Dermis microvascular lymphatic vessel endothelial cell (primary cell): Measurements from ENCODE around the gene TNFAIP8L3. TPM values are rescaled to one million over a fixed set of nuclear protein-coding genes. Genes with fewer than 3 reads are reported as not detected.
A peak's percentile ranks its signal among the peaks of the same experiment; 100 is the strongest.

Source experiments
- DNase-seq, 2 donors: peaks; one replicate each; pipeline versions ENCODE4 v3.0.0 to v3.0.0-alpha.2; 2010; ENCODE audit warnings: low read depth in 2 of 2
- total RNA-seq: library from RNA; depleted of rRNA; stranded (reverse); fragments of >200 nt; gene quantifications from 2 replicates; pipeline ENCODE4 v1.2.1, GENCODE V29; 2014

Gene TNFAIP8L3
- total RNA-seq, 1 donor from 2014 or later: 91.5 TPM

DNA sequence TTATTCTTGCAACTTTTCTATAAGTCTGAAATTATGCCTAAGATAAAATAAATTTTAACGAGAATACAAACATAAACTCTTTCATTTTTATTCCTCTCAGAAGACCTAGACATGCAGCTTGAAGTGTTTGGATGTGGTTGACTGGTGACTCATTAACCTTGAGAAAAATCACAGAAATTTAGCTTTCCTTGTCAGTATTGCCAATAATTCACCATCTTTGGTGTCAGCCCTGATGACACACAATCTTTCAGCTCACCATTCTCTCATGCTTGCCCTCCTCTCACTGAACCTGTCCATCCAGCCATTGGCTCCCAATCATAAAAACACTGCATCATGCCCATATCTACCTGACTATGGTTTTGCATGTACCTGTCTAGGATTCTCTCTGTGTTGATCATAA lies 22.6 kb upstream of the TNFAIP8L3 start:
- DNase-seq: no peak

DNA sequence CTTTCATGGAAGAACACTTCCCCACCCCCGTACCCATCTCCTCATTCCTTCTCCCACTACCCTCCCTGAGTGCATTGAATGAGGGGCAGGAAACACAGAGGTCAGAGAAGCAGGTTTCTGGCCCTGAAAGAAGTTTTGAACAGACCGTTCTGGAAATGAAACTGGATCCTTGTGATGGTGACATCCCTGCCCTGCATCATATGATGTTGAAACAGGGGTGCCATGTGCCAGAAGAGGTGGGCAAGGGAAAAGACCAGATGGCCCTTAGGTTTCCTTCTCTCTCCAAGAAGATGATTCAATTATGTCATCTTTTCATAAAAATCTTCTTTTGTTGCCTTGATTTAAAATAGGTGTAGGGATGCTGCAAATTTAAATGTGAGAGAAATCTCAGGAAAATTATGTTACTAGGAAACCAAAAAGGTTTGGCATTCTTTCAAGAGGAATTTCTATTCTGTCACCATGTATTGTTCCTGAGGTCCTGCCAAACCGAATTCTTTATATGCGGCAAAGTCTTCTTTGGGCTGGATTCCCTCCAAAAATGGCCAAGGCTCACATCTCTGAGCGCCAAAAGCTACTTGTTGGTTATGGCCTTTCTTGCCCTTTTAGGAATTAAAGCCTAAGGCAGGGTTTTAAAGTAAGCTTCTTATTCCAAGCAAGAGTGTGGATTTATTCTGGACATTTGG lies 19.9 kb upstream of the TNFAIP8L3 start:
- DNase-seq: peak; percentile 36 to 45

DNA sequence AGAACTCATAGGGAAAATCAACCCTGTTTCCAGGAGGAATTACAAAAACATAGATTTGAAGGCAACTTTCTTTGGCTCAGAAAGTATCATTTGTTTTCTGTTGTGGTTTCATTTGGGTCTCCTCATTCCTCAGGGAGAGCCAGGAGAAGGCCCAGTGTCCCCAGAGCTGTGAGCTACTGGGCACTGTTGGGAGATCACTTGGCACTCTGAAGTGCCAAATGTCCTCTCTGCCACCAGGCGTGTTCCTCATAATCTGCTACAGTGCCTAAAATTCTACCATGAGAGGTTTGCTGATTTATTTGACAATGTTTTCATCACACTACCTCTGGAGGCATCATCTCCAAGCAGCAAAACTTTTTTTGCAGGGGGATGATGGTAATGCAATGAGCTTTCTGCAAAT lies 17.4 kb upstream of the TNFAIP8L3 start:
- no peak for DNase-seq

DNA sequence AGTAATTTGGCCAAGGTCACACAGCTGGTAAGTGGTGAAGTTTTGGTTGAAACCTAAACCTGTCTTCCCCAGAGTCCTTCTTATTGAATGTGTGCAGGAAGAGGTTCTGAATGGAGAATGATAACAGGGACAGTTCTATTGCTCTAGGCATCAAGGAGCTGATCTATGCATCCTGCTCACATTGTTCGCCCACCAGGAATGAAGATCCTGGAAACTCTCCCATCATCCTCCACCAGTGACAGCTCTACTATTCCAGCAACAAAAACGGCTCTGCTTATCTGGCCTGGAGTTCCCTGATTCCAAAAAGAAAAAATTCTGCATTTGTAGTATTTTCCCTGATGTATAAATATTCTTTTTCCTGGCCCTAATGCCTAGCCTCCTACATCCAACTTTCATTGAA lies 16.4 kb upstream of the TNFAIP8L3 start:
- DNase-seq: no peak

DNA sequence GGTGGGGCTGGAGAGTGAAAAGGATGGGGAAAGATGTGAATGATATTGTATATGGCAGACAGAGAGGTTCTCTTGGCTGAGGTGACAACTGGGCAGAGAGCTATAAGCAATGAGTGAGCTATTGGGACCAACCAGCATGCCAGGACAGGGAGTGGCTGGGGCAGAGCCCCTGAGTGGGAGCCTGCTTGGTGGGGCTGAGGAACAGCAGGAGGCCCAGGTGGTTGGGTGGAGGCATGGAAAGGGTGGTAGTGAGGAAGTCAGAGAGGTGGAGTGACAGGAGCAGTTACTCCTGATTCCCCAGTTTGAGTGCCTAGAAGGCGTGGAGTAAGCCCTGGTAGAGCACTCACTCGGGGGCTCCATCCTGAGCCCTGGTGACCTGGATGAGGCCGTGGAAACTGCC lies 15.5 kb upstream of the TNFAIP8L3 start:
- no peak for DNase-seq

DNA sequence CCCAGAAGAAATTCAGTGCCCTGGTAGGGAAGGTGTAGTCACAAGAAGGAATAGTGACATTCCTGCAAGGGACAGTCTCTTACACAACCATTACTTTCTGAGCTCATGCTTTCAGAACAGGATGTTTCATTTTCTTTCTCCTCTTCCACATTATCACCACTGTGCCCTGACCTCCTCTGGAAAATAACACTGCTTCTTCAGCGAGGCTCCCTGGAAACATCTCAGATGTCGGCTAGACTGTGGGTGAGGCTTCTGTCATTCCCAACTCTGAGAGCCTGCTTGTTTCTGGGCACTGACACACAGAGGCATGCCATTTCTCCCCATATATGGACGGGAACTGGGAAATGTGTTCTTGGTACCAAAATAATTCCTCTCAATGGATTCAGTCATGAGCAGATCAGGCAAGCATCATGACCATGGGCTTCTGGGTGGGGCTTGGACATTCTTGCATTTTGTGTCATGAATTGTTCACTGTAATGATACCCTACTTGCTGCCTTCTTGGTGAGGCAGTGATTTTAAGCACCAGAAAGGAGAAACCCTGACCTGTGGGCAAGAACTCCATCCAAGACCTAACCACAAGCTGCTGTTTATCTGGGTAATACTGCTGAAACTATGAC lies 14.3 kb upstream of the TNFAIP8L3 start:
- no peak for DNase-seq

DNA sequence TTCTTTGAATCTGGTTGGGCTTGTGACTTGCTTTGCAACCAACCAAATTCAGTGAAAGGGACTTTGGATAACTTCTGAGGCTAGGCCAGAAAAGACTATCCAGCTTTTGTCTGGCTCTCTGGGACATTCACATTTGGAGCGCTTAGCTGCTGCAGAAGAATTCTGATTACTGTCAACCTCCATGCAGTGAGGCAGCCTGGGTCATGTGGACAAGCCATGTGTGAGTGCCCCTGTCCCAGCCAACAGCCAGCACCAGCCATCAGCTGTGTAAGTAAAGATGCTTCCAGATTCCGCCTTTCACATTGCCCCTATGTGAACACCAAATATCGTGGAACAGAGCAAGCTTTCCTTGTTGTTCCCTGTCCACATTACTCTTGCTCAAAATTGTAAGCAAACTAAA lies 12.9 kb upstream of the TNFAIP8L3 start:
- no peak for DNase-seq

DNA sequence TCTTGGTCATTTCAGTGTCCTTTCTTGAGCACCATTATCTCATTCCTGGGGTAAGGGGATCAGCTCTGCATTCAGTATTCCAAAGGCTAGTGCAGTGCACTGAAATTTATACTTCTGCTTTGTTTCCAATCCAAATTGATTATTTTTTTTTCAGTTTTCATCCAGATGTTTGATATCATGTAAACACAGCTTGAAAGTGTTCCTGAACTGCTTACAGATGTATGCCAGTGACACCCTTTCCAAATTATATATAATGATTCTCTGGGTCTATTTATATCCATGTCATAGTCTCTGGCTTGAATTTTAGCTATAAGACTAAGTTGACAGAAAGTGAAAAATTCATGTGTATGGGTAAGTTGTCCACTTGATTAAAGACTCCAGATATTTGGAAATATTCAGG lies 11.8 kb upstream of the TNFAIP8L3 start:
- no peak for DNase-seq

DNA sequence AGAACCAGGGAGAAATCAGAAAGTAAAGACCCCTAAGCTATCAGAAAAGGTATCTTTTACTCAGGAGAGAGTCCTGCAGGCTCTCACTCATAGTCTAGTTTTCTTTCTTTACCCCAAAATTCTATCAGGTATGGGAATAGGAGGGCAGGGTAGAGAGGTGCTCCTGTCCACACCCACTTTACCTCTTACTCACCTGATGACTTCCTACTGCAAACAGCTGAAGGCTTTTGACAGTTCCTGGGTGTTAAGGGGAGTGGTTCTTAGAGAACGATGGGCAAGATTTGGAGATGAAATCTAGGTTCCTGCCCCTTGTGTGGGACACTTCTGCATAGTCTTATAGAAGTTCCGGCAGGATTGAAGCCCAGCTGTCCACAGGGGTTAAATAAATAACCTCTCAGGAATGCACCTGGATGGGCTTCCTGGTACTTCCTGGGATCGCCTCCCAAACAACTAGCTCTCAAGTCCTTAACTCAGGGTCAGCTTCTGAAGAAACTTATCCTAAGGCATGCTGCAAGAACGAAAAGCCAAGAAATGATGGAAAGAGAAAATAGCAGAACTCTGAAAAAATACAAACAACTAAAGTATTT lies 10.8 kb upstream of the TNFAIP8L3 start:
- DNase-seq: no peak

DNA sequence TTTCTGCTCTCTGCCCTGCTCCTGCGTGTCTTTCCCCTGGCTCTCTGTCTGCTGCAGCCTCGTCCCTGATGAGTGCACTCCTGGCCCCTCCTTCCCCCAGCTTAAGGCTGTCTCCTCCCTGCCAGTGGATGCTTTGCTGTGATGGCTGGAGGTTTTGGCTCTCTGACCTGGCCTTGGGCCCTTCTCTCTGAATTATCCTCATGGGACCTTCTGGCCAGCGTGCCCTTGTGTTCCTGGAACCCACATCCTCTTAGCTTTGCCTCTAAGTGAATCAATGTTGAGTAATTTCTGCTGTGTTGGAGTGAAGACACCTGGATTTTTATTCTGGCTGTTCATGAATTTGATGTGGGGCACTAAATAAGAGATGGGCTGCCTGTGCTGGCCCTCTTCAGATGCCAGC lies 9.8 kb upstream of the TNFAIP8L3 start:
- DNase-seq: no peak

DNA sequence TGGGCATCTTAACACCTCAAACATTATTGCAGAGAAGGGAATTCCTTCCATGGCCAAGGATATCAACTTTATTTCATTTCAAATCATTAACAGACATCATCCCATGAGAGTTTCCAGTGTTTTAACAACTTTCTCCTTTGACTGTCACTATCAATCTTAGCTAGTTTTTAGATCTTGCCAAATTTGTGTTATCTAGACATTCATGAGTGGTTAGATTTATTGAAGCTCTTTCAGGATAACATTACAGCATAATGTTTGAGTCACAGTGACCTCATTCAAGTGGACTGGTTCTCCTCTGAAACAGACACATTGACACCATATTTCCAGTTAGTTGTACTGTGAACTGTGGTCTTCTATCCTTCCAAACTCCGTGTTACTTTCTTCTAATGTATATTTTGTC lies 8.6 kb upstream of the TNFAIP8L3 start:
- no peak for DNase-seq

DNA sequence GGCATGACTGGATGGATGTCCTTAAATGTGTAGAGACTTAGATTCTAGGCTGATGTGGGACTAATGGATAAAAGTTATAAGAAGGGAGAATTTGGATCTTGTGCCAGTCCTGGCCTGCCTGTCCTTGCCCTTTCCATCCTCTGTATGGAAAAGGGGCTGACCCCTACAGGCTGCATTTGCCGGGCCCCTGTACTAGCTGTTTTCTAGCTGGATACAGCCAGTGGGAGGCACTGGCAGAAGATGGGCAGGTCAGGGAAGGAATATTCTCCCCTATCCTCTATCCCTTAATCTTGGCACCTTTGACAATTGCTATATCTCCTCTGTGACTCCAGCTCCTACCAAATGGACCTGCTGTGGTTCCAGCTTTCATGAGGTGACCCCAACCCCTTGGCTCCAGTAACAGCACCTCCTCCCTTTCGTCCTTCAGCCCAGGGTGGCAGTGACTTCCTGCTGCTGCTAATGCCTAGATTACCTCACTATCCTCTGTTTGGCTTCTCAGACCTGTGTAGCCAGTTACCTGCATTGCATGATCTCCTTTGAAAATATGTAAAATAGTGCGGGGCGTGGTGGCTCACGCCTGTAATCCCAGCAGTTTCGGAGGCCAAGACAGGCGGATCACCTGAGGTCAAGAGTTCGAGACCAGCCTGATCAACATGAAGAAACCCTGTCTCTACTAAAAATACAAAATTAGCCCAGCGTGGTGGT lies 6.2 kb upstream of the TNFAIP8L3 start:
- no peak for DNase-seq

DNA sequence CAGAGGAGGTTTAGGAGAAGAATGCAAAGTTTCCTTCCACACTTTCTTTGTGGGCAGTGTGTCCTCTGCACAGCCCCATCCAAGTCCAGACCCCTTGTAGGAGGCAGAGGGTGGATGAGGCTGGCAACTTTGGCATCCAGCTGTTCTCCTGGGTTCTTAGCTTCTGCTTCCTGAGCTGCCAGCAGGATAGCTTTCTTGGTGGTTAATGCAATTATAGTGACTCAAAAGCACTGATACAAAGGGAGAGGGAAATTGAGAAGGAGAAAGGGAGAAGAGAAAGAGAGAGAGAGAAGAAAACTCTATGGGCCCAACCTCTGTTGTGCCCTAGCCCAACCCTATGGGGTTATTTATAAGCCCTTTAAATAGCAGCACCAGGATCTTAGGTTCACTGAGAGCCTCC lies 4.5 kb upstream of the TNFAIP8L3 start:
- DNase-seq: no peak

DNA sequence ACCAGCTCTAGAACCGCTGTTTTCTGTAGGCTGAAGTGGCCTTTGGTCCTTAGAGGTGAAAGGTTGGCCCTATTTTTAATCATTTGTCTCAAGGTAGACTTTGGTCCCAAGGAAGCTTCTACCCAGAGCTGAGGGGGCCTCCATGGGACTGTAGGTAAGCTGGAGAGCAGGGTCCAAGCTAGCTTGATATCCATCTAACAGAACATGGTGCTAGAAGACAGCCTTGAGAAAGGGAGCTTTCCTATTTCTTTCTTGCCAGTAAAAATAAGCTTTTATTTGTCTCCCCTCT lies 3.6 kb upstream of the TNFAIP8L3 start:
- no peak for DNase-seq

DNA sequence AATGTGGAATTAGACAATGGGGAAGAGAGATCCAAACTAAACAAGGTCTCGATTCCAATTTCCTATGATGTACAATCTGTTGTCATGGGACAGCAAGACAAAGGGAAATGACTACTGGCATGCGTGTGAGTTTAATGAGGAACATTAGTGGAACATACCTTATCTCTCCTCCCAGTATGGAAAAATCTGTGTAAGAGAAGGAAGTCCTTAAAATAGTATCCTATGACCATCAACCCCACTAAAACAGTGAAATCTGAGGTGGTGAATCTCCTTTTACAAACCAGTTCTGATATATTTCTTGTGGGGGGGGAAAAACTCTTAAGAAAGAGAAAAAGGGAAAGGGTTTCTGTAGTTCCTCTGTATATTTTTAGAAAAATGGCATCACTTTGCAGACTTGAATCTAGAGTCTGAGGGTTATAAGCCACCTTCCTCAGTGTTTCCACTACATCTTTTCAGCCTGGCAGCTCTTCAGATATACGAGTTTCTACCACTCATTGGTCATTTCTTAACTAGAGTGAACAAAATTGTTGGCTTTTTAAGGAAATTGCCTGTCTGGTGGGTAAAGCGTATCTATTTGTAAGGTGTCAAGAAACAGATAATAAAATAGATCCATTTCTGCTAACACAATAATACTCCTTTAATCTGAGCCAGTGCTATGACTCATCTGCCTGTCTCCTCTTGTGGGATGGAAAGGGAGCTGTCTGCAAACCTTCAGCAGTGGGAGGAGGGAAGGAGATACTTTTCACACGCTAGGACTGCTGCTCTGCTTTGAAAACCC lies 3.0 kb upstream of the TNFAIP8L3 start:
- peak; percentile 99 to 100 for DNase-seq

DNA sequence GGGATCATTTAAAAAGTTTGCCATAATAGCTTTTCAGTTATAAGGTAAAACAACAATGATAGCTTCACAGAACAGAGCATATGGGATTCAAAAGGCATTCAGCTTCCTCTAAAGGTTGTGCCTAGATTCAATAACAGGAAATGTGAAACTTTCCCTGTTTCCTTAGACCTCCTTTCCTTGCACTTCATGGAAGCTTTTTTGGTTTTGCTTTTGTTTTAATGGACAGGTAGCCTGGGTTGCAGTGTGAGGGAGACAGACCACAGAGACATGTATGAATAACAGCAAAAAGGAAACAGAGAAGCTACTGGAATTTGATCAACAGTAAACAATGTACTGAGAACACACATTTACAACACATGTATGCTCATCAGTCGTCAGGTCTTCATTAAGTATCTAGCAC lies 2.3 kb upstream of the TNFAIP8L3 start:
- peak; percentile 86 to 87 for DNase-seq

DNA sequence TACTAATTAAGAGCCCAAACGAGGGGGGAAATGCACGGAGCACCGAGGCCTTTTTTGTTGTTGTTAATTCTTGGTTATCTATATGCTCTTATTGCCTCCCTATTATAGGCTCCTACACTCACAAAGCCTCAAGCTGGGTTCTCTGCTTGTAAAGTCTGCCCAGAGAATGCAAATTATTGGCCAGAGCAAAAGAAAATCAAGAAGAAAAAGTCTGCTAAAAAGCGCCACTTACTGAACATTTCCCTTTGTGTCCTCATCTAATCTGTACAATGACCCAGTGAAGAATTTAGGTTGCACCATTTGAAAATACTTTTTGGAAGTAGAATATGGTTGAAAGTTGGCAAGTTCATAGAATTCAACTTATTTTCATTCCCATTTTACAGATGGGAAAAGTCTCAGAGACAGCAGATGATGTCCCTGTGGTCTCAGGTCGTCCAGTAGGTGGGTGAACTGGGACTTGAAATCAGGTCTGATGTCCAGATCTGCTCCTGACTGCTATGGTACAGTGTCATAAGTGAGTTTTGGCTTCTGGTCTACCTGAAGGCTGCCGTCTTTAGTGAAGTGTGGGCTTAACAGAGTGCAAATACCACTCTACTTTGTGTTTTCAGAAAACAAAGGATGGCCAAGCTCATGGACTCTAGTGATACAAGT lies 1.1 kb upstream of the TNFAIP8L3 start:
- DNase-seq: peak; percentile 31 to 42

DNA sequence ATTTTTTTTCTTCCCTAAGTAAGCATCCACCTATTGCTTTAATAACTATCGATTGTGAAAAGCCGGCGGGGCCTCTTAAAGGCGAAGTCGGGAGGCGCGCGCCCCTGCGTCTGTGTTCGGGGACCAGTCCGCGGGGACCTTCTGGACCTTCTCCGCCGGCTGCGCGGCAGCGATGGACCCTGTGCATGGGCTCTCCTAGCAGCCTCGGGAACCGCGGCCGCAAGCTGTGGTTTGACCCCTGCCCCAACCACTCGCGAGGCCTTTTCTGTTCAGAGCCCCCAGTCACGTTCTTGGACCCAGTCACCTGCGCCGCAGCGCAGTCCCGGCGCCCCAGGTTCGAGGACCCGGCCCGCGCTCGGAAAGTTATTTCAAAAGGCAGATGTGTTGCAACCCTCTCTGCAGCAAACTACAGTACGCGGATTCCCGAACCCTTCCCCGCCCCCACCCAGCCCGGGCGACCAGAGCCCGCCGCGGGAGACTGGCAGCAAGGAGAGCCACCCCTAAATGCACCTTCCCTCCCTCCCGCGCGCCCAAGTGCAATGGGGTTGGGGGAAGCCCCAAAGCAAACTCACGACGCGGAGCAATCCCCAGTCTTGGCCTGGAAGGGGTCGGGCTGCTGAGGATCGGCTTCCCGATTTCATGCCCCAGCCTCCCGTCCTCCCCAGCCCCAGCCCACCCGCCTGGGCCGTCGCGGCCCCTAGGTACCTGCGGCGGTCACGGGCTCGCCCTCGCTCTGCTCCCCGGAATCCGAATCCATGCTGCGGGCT lies 684 bp downstream of the TNFAIP8L3 start:
- DNase-seq: peak; percentile 20 to 54

DNA sequence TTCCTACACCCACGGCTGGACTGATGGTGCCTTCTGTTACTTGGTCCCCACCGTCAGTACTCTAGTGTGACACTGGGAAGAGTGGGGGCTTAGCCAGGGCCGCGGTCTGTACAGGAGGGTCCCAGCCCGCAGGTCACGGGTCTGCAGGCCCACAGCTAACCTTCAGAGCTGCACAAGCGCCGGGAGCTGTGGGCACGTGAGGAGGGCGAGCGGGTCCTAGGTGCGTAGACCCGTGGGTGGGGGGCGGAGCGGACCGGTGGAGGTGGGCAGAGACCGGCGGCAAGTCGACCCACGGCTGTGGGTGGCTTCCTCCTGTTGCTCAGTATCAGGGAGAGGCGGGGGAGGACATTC lies 1.2 kb downstream of the TNFAIP8L3 start:
- peak in 1 of 2 donors; percentile 47 for DNase-seq

DNA sequence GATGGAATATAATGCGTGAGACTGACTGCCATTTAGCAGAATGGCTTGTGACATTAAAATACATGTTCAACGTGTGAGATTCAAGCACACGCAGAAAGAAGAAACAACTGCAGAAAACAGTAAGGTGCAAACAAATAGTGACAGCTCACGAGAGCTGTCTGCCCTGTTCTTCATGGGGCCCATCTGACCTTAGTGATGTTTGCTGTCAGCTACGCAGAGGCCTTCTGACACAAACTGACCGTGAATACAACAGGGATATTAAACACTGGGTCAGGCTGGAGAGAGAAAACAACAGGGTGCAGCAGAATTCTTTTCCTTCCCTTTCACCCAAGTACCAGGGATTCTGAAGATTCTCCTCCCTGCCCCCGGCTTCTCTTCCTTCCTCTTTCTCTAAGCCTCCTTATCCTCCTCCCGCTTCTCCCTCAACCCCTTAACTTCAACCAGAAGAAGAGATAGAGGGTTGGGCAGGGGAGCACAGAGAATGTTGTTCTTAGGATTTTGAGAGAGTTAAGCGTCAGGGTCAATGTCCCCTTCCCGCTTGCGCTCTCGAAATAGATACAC lies 2.1 kb downstream of the TNFAIP8L3 start:
- no peak for DNase-seq
